HG03097 (cell line): ENCODE measurements around the gene NCKAP5L.
"Not testable (repeated sequence)": the region's sequence is repeated elsewhere in the genome, so short reads cannot be mapped to it uniquely, and the experiment has no call there.

Experiments
- ATAC-seq: cut with Tn5 transposase; IDR thresholded peaks from one replicate; pipeline ENCODE4 v1.9.1; 2021; ENCODE audit not compliant: unreplicated experiment, low FRiP score

Gene NCKAP5L

GRCh38 chr12:49787672-49788071 lies 40.5 kb downstream of the NCKAP5L start:
- ATAC-seq: no peak

GRCh38 chr12:49784756-49785409 lies 43.3 kb downstream of the NCKAP5L start:
- ATAC-seq: no peak

- ATAC-seq: no peak
Observed at GRCh38 chr12:49783917-49784676, 44.1 kb downstream of the NCKAP5L start.

GRCh38 chr12:49780914-49781313 lies 47.3 kb downstream of the NCKAP5L start:
- not testable (repeated sequence) for ATAC-seq

GRCh38 chr12:49779581-49779980 lies 48.6 kb downstream of the NCKAP5L start:
- no peak for ATAC-seq

- ATAC-seq: no peak
Observed at GRCh38 chr12:49777800-49778748, 50.1 kb downstream of the NCKAP5L start.

GRCh38 chr12:49777341-49777740 lies 50.9 kb downstream of the NCKAP5L start:
- ATAC-seq: no peak

- no peak for ATAC-seq
Observed at GRCh38 chr12:49776858-49777257, 51.4 kb downstream of the NCKAP5L start.

GRCh38 chr12:49776413-49776812 lies 51.8 kb downstream of the NCKAP5L start:
- no peak for ATAC-seq

- ATAC-seq: not testable (repeated sequence)
Observed at GRCh38 chr12:49773102-49773501, 55.1 kb downstream of the NCKAP5L start.

- no peak for ATAC-seq
Observed at GRCh38 chr12:49767333-49767732, 60.9 kb downstream of the NCKAP5L start.

- no peak for ATAC-seq
Observed at GRCh38 chr12:49766115-49766455, 62.1 kb downstream of the NCKAP5L start.

- ATAC-seq: no peak
Observed at GRCh38 chr12:49764126-49764525, 64.1 kb downstream of the NCKAP5L start.

GRCh38 chr12:49763006-49763591 lies 65.1 kb downstream of the NCKAP5L start:
- ATAC-seq: no peak

GRCh38 chr12:49762468-49762847 lies 65.8 kb downstream of the NCKAP5L start:
- no peak for ATAC-seq

- no peak for ATAC-seq
Observed at GRCh38 chr12:49761677-49762467, 66.3 kb downstream of the NCKAP5L start.

GRCh38 chr12:49750996-49751393 lies 77.2 kb downstream of the NCKAP5L start:
- ATAC-seq: no peak

- ATAC-seq: no peak
Observed at GRCh38 chr12:49750027-49750995, 77.9 kb downstream of the NCKAP5L start.

GRCh38 chr12:49748800-49749199 lies 79.4 kb downstream of the NCKAP5L start:
- ATAC-seq: no peak
